Keratinocyte (primary cell): ENCODE results near the gene TMEM237. TPM values are rescaled to one million over a fixed set of nuclear protein-coding genes. Genes with fewer than 3 reads are reported as not detected.

Source experiments
- DNase-seq: peaks from one replicate; pipeline ENCODE4 v3.0.0-alpha.2; 2011; ENCODE audit warnings: low read depth, missing footprints, low spot score
- FAIRE-seq: peaks from 2 replicates; lab custom pipeline; 2011; peaks lifted over from hg19 to GRCh38; lab: Jason Lieb, UNC
- H2AFZ ChIP-seq: 2 replicates; pipeline ENCODE4 v1.6.0; 2012; ENCODE audit warnings: low read length, control low read depth, inconsistent platforms; ENCODE audit not compliant: control insufficient read depth
- H3K27ac ChIP-seq: 2 replicates; pipeline ENCODE4 v1.5.1; 2011; ENCODE audit warnings: low read length; ENCODE audit not compliant: control insufficient read depth, insufficient read depth
- H3K27me3 ChIP-seq: 3 replicates; pipeline ENCODE4 v1.6.0; 2011; ENCODE audit warnings: low read length; ENCODE audit not compliant: control insufficient read depth, insufficient read depth; ENCODE audit errors: extremely low read depth
- H3K36me3 ChIP-seq, 2 experiments: 2 replicates in 1 of 2; 3 replicates in 1 of 2; pipeline ENCODE4 v1.5.1; 2011; ENCODE audit warnings: low read length in 2 of 2, mild to moderate bottlenecking in 1 of 2; ENCODE audit not compliant: control insufficient read depth in 2 of 2, insufficient read depth in 2 of 2; ENCODE audit errors: extremely low read depth in 1 of 2
- H3K4me1 ChIP-seq: 3 replicates; pipeline ENCODE4 v1.5.1; 2011; ENCODE audit warnings: low read length; ENCODE audit not compliant: control insufficient read depth, insufficient read depth; ENCODE audit errors: extremely low read depth
- H3K4me2 ChIP-seq: 3 replicates; pipeline ENCODE4 v1.6.0; 2011; ENCODE audit warnings: low read depth, low read length; ENCODE audit not compliant: control insufficient read depth, insufficient read depth; ENCODE audit errors: extremely low read depth
- H3K4me3 ChIP-seq, 3 experiments: fragments of 200-600 bp in 1 of 3; sonication (generic) in 1 of 3; 2 replicates in 2 of 3; 3 replicates in 1 of 3; pipeline ENCODE4 v1.5.1; 2011 to 2016; ENCODE audit warnings: low read length in 3 of 3, mild to moderate bottlenecking in 3 of 3, control low read depth in 2 of 3, inconsistent platforms in 1 of 3, low read depth in 1 of 3, mixed read lengths in 1 of 3, mixed run types in 1 of 3, moderate library complexity in 1 of 3; ENCODE audit not compliant: control insufficient read depth in 2 of 3, insufficient read depth in 2 of 3; ENCODE audit errors: extremely low read depth in 1 of 3
- H3K79me2 ChIP-seq: 2 replicates; pipeline ENCODE4 v1.6.0; 2012; ENCODE audit warnings: low read length; ENCODE audit not compliant: control insufficient read depth, insufficient read depth
- H3K9ac ChIP-seq: 3 replicates; pipeline ENCODE4 v1.6.0; 2011; ENCODE audit warnings: low read length; ENCODE audit not compliant: control insufficient read depth, insufficient read depth; ENCODE audit errors: extremely low read depth
- H3K9me1 ChIP-seq: 3 replicates; pipeline ENCODE4 v1.6.0; 2011; ENCODE audit warnings: low read length; ENCODE audit not compliant: control insufficient read depth, insufficient read depth; ENCODE audit errors: extremely low read depth
- H3K9me3 ChIP-seq: 2 replicates; pipeline ENCODE4 v1.5.1; 2012; ENCODE audit warnings: low read depth, low read length; ENCODE audit not compliant: control insufficient read depth
- H4K20me1 ChIP-seq: 3 replicates; pipeline ENCODE4 v1.6.0; 2011; ENCODE audit warnings: low read length; ENCODE audit not compliant: control insufficient read depth, insufficient read depth; ENCODE audit errors: extremely low read depth
- EZH2 ChIP-seq: IDR thresholded peaks from one replicate; pipeline ENCODE4 v1.6.1; 2012; ENCODE audit warnings: inconsistent platforms, mild to moderate bottlenecking, low read length, moderate library complexity
- dilution Hi-C: fragments of 300-500 bp; cut with MboI; formaldehyde crosslinking; loops from one replicate; pipeline ENCODE4 v1.7.0; 2020; ENCODE audit warnings: low sequenced_read_pairs; ENCODE audit not compliant: extremely low pct_ligation_motif_present
- polyA plus RNA-seq, 5 experiments: library from polyadenylated mRNA; depleted of rRNA in 3 of 5; stranded (reverse) in 3 of 5; stranded (forward) in 1 of 5; unstranded in 1 of 5; fragments of >200 nt; gene quantifications; 1 replicate in 1 of 5; 2 replicates in 3 of 5; 3 replicates in 1 of 5; pipeline versions ENCODE4 v1.2.1 to v1.2.3, GENCODE V29; 2011 to 2012; ENCODE audit warnings: missing spikeins in 2 of 5, low read depth in 1 of 5, low replicate concordance in 1 of 5
- TF ChIP-seq, protein P1 (sequence below), 3 experiments: IDR thresholded peaks in 1 of 3; conservative IDR thresholded peaks in 1 of 3; optimal IDR thresholded peaks in 1 of 3; 2 replicates in 2 of 3; 3 replicates in 1 of 3; pipeline versions ENCODE3 to v1.5.1; 2011; ENCODE audit warnings: low read length in 3 of 3, mild to moderate bottlenecking in 3 of 3, moderate library complexity in 2 of 3, control low read depth in 1 of 3, inconsistent platforms in 1 of 3; ENCODE audit not compliant: insufficient read depth in 2 of 3; ENCODE audit errors: extremely low read depth in 1 of 3

TMEM237 gene
- polyA plus RNA-seq, 1 donor (not counting 4 experiments of a cell fraction or from before 2014, with no cell fraction given): 49.6 TPM

GRCh38 chr2:201579536-201579935 is 63.8 kb downstream of the TMEM237 start:
- Histone ChIP-seq H3K27me3 (no peaks in the 10 kb centered on the region), H3K36me3 (no peaks in the 10 kb centered on the region), H3K27ac (no peak overlapping the region), H3K79me2 (no peaks in the 10 kb centered on the region), H3K9me3 (no peaks in the 10 kb centered on the region), H2AFZ (no peak overlapping the region), H3K9me1 (no peaks in the 10 kb centered on the region), H3K4me1 (no peaks in the 10 kb centered on the region), H3K4me2 (no peak overlapping the region), H4K20me1 (no peaks in the 10 kb centered on the region), H3K9ac (no peak overlapping the region), H3K4me3 (no peak overlapping the region)
- dilution Hi-C loops: no loop called here
- FAIRE-seq: no peak
- TF ChIP-seq EZH2: no peak
- TF ChIP-seq, protein P1, sequence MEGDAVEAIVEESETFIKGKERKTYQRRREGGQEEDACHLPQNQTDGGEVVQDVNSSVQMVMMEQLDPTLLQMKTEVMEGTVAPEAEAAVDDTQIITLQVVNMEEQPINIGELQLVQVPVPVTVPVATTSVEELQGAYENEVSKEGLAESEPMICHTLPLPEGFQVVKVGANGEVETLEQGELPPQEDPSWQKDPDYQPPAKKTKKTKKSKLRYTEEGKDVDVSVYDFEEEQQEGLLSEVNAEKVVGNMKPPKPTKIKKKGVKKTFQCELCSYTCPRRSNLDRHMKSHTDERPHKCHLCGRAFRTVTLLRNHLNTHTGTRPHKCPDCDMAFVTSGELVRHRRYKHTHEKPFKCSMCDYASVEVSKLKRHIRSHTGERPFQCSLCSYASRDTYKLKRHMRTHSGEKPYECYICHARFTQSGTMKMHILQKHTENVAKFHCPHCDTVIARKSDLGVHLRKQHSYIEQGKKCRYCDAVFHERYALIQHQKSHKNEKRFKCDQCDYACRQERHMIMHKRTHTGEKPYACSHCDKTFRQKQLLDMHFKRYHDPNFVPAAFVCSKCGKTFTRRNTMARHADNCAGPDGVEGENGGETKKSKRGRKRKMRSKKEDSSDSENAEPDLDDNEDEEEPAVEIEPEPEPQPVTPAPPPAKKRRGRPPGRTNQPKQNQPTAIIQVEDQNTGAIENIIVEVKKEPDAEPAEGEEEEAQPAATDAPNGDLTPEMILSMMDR (optimal IDR thresholded peaks at IDR 0.05 in 1 of 3, IDR thresholded peaks at IDR 0.05 in 1 of 3, conservative IDR thresholded peaks at IDR 0.05 in 1 of 3; ENCODE audit: extremely low read depth in 1 of 3, insufficient read depth in 2 of 3, low read length in 3 of 3): no peak
- no peak for DNase-seq

DNA sequence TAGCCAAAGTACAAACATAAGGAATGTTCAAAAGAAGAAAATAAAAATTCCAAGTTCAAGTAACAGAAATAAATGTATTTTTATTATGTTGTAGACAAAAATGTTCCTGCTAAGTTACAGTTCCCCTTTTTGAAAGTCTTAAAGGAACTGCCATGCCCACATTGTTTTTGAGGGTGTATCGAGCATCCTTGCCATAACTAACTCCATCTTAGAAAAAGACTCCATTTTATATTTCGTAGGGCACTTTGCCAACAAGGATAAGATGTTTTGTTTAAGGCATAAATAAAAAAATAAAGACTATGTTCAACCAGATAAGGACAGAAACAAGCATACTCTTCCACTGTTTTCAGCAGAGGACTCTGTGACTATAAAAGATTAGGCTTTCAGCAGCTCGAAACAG is 67.3 kb downstream of the TMEM237 start:
- Histone ChIP-seq H3K36me3 (no peaks in the 10 kb centered on the region), H3K27me3 (no peaks in the 10 kb centered on the region), H3K9me1 (no peaks in the 10 kb centered on the region), H3K4me1 (no peaks in the 10 kb centered on the region), H3K27ac (no peak overlapping the region), H3K4me3 (no peak overlapping the region), H3K4me2 (no peak overlapping the region), H4K20me1 (no peaks in the 10 kb centered on the region), H3K79me2 (no peaks in the 10 kb centered on the region), H2AFZ (no peak overlapping the region), H3K9ac (no peak overlapping the region), H3K9me3 (no peaks in the 10 kb centered on the region)
- dilution Hi-C loops: no loop called here
- TF ChIP-seq EZH2: no peak
- TF ChIP-seq, protein P1 (optimal IDR thresholded peaks at IDR 0.05 in 1 of 3, IDR thresholded peaks at IDR 0.05 in 1 of 3, conservative IDR thresholded peaks at IDR 0.05 in 1 of 3; ENCODE audit: extremely low read depth in 1 of 3, insufficient read depth in 2 of 3, low read length in 3 of 3): no peak
- DNase-seq (no peak), FAIRE-seq (no peak)
